ENCODE measurements around the gene BRIX1. TPM values are rescaled to one million over a fixed set of nuclear protein-coding genes. Genes with fewer than 3 reads are reported as not detected.
A peak's percentile ranks its signal among the peaks of the same experiment; 100 is the strongest.

BRIX1 gene
- total and polyA plus RNA-seq, 2 of the 13 experiments (the other 11 are each of a cell fraction or from before 2014, with no cell fraction given) = 23.6 to 78.4 TPM

DNA sequence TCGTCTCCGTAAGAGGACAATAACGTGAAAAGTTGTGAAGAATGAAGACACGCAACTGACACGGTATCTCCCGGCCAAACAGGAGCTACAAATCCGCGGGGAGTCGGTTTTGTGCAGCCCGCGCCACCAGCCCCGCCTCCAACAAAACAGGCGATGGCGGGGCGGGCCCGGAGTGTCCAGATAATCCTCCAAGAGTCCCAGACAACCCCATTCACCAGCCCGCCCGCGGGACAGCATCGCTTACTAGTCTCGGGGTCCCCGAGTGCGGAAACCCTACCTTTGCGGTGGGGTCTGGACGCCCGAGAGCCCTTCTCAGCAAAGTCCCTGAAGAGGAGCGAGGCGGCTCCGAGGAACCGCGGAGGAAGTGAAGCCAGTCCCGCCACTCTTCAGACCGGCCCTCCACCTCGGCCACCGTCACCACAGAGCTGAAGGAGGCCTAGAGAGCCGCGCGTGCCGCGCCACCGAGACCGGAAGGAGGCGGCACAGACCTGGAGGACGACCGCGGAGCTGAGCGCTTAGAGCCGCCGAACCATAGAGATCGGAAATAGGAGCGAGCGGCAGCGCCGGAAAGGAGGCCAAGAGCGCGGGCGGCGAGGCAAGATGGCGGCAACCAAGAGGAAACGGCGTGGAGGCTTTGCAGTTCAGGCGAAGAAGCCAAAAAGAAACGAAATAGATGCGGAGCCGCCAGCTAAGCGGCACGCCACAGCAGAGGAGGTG, at the start of gene BRIX1, which contains the start of gene RAD1 (continued):
- peak; percentile 92 for TF ChIP-seq ZMYM4 (CRISPR knock-in tag; IDR thresholded peaks at IDR 0.05)
- no peak for TF ChIP-seq NFATC3 (CRISPR knock-in tag; IDR thresholded peaks at IDR 0.05)
- TF ChIP-seq, protein P1, sequence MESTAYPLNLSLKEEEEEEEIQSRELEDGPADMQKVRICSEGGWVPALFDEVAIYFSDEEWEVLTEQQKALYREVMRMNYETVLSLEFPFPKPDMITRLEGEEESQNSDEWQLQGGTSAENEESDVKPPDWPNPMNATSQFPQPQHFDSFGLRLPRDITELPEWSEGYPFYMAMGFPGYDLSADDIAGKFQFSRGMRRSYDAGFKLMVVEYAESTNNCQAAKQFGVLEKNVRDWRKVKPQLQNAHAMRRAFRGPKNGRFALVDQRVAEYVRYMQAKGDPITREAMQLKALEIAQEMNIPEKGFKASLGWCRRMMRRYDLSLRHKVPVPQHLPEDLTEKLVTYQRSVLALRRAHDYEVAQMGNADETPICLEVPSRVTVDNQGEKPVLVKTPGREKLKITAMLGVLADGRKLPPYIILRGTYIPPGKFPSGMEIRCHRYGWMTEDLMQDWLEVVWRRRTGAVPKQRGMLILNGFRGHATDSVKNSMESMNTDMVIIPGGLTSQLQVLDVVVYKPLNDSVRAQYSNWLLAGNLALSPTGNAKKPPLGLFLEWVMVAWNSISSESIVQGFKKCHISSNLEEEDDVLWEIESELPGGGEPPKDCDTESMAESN (CRISPR knock-in tag; conservative IDR thresholded peaks at IDR 0.05) = peak; percentile 98
- peak; percentile 52; the same call in 1 of the 2 replicates for TF ChIP-seq MEIS2 (CRISPR knock-in tag; IDR thresholded peaks at IDR 0.05)
- peak; percentile 76; the same call in 1 of the 3 replicates for TF ChIP-seq MXI1 (IDR thresholded peaks at IDR 0.05; ENCODE audit: borderline replicate concordance, low read depth, low read length)
- TF ChIP-seq, protein P2, sequence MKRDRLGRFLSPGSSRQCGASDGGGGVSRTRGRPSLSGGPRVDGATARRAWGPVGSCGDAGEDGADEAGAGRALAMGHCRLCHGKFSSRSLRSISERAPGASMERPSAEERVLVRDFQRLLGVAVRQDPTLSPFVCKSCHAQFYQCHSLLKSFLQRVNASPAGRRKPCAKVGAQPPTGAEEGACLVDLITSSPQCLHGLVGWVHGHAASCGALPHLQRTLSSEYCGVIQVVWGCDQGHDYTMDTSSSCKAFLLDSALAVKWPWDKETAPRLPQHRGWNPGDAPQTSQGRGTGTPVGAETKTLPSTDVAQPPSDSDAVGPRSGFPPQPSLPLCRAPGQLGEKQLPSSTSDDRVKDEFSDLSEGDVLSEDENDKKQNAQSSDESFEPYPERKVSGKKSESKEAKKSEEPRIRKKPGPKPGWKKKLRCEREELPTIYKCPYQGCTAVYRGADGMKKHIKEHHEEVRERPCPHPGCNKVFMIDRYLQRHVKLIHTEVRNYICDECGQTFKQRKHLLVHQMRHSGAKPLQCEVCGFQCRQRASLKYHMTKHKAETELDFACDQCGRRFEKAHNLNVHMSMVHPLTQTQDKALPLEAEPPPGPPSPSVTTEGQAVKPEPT (CRISPR knock-in tag; IDR thresholded peaks at IDR 0.05; ENCODE audit: low read depth) = peak; percentile 93; the same call in 1 of the 2 replicates
- 0 out of 2 replicates have a peak, but pooled peaks have one; percentile 15 for TF ChIP-seq ZFP1 (CRISPR knock-in tag; IDR thresholded peaks at IDR 0.05)
- TF ChIP-seq, protein P3, sequence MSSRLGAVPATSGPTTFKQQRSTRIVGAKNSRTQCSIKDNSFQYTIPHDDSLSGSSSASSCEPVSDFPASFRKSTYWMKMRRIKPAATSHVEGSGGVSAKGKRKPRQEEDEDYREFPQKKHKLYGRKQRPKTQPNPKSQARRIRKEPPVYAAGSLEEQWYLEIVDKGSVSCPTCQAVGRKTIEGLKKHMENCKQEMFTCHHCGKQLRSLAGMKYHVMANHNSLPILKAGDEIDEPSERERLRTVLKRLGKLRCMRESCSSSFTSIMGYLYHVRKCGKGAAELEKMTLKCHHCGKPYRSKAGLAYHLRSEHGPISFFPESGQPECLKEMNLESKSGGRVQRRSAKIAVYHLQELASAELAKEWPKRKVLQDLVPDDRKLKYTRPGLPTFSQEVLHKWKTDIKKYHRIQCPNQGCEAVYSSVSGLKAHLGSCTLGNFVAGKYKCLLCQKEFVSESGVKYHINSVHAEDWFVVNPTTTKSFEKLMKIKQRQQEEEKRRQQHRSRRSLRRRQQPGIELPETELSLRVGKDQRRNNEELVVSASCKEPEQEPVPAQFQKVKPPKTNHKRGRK (CRISPR knock-in tag; IDR thresholded peaks at IDR 0.05) = no peak
- TF ChIP-seq YEATS2 (CRISPR knock-in tag; IDR thresholded peaks at IDR 0.05; ENCODE audit: borderline replicate concordance) = peak; percentile 97
- 0 out of 2 replicates have a peak, but pooled peaks have one; percentile 54 for TF ChIP-seq ZNF816 (CRISPR knock-in tag; IDR thresholded peaks at IDR 0.05; ENCODE audit: borderline replicate concordance)
- peak; percentile 98 for TF ChIP-seq PHF20 (CRISPR knock-in tag; IDR thresholded peaks at IDR 0.05)
- peak; percentile 86 for TF ChIP-seq CREM (IDR thresholded peaks at IDR 0.05)
- TF ChIP-seq CREM (CRISPR knock-in tag; IDR thresholded peaks at IDR 0.05) = no peak
- peak; percentile 54; the same call in 1 of the 2 replicates for TF ChIP-seq NCOA2 (CRISPR knock-in tag; IDR thresholded peaks at IDR 0.05)
- TF ChIP-seq DR1 (CRISPR knock-in tag; IDR thresholded peaks at IDR 0.05) = peak; percentile 87
- no peak for TF ChIP-seq NFIB (CRISPR knock-in tag; IDR thresholded peaks at IDR 0.05; ENCODE audit: borderline replicate concordance)
- no peak for TF ChIP-seq HMG20B (CRISPR knock-in tag; conservative IDR thresholded peaks at IDR 0.05)
- TF ChIP-seq TBX2 (CRISPR knock-in tag; IDR thresholded peaks at IDR 0.05; ENCODE audit: borderline replicate concordance) = peak; percentile 75
- TF ChIP-seq ZNF792 (CRISPR knock-in tag; IDR thresholded peaks at IDR 0.05) = peak; percentile 46; the same call in 1 of the 2 replicates
- TF ChIP-seq SUZ12 (IDR thresholded peaks at IDR 0.05; ENCODE audit: low read depth, low read length) = no peak
- no peak for TF ChIP-seq MBNL3 (CRISPR knock-in tag; conservative IDR thresholded peaks at IDR 0.05)
- peak; percentile 88 for TF ChIP-seq NFRKB (IDR thresholded peaks at IDR 0.05)
- no peak for TF ChIP-seq TEAD2 (CRISPR knock-in tag; IDR thresholded peaks at IDR 0.05)
- TF ChIP-seq ZNF660 (CRISPR knock-in tag; IDR thresholded peaks at IDR 0.05; ENCODE audit: borderline replicate concordance, low read depth) = no peak
- TF ChIP-seq ZNF549 (CRISPR knock-in tag; IDR thresholded peaks at IDR 0.05) = no peak
- TF ChIP-seq ZNF225 (CRISPR knock-in tag; IDR thresholded peaks at IDR 0.05) = peak; percentile 34; the same call in 1 of the 2 replicates
- no peak for TF ChIP-seq MED13 (CRISPR knock-in tag; IDR thresholded peaks at IDR 0.05)
- no peak for TF ChIP-seq ZNF775 (CRISPR knock-in tag; IDR thresholded peaks at IDR 0.05; ENCODE audit: borderline replicate concordance)

All from HepG2 (cell line).